ENCODE data around the gene OSBPL5.
A peak's percentile ranks its signal among the peaks of the same experiment; 100 is the strongest.

OSBPL5 gene, protein sequence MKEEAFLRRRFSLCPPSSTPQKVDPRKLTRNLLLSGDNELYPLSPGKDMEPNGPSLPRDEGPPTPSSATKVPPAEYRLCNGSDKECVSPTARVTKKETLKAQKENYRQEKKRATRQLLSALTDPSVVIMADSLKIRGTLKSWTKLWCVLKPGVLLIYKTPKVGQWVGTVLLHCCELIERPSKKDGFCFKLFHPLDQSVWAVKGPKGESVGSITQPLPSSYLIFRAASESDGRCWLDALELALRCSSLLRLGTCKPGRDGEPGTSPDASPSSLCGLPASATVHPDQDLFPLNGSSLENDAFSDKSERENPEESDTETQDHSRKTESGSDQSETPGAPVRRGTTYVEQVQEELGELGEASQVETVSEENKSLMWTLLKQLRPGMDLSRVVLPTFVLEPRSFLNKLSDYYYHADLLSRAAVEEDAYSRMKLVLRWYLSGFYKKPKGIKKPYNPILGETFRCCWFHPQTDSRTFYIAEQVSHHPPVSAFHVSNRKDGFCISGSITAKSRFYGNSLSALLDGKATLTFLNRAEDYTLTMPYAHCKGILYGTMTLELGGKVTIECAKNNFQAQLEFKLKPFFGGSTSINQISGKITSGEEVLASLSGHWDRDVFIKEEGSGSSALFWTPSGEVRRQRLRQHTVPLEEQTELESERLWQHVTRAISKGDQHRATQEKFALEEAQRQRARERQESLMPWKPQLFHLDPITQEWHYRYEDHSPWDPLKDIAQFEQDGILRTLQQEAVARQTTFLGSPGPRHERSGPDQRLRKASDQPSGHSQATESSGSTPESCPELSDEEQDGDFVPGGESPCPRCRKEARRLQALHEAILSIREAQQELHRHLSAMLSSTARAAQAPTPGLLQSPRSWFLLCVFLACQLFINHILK

DNA sequence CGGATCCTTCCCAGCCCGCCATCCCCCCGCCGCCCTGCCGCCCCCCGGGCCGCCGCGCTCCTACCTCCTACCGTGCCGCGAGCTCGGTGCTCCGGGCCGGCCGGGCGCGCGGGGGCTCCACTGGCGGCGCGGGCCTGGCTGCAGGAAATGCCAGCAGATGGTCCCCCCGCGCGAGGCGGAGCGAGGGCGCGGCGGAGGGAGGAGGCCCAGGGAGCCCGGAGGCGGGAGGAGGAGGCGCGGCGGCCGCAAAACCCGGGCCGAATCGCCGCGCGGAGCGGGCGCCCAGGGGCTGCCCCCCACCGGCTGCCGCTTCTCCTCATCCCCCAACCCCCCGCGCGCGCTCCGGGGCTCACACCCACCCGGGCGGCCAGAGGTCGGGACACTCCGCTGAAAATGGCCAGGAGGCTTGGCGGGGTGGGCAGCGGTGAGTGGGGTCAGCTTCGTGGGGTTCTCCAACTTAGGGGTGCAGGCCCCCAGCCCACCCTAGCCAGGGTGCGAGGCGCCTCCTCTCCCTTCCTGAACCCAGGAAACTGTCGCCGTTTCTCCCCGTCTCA, at the start of gene OSBPL5:
Gene OSBPL5 (minus strand): TSS at position 159 of the 554 bp plus-strand sequence. CDS start 36,162 bp downstream, outside the sequence.
- peak; percentile 39 for DNase-seq

DNA sequence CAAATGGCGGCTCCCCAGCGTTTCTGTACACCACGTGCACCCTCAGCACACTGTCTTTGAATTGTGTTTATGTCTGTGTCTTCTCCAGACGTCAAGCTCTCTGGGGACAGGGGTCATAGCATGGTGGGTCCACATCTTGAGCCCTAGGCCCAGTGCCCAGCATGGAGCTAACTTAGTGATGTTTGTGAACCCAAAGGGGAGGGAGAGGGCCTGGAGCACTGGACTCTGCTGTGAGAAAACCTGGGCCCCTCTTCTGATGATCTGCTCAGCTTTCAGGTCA, 49.2 kb upstream of the OSBPL5 start:
- DNase-seq, result no peak

DNA sequence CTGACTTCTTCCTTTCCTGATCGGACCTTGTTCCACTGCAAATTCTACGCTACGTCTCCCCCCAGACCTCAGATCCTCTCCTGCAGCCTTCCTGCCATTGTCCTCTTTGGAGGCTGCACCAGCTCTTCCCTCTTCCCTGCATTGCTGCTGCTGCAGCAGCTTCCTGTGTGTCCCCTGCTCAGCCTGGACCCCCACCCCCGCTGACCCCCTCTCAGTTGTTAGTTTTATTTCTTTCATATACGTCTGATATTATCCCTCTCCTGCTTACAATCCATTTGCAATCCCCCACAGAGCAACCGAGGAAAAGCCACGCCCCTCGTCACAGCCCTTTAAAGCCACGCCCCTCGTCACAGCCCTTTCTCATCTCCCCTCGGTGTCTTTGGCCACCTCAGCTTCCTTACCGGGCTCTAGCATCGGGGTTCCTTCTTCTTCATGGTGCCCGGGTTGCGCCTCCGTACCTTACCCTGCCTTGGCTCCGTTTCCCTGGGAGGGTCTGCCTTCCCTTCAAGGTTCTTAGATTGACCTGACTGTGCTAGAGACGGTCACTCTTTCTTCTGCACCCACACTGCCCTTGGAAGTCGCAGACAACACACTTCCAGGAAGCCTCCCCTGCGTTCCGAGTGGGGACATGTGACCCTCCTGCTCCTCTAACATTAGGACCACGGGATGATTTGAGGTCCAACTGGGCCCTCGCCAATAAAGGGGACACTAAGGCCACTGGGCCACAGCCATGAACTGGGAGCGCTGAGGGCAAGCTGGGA, 48.7 kb upstream of the OSBPL5 start:
- DNase-seq, result no peak

DNA sequence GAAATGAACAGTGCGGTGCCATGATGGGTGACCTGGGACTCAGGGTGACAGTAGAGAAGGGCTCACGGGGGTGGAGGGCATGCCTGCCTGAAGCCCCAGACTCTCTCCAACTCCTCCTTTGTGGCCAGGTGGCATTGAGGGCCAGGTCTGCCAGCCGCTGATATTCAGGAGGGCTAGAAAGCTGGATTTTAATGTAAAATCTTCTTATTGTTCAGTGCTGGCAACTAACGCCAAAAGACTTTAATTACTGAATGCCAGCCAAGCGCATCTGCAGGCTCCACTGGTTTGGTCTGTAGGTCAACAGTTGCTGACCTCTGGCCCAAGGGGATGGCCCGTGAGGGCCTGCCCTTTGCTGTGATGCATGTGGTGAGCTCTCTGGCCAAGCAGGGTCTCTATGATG, 43.2 kb upstream of the OSBPL5 start:
- no peak for DNase-seq

DNA sequence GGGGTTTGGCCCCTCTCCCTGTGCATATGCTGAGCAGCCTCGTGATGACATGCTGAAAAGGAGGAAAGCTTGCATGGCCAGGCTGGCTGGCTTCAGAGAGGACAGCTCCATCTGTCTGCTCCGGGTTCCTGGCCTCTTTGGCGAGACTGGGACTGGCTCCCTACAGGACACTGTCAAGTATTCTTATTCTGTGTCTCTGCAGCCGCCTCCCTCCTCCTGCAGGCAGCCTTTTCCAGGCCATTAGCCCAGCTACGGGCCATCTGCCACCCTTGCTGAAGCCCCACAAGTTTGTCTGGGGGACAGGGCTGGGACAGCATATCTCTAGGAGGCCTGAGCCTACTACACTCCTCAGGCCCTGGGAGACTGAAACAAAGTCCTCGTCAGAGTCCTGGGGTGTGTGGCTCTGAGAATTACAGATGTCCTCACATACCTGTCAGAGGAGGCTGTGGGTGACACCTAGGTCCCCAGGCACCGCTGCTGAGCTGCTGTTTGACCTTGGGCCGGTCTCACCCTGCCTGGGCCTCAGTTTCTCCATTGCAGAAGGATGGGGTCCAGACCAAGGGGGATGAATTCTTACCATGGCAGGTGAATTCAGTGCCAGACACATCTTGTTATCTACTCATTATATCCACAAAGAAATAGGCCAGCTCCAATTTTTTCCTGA, 42.5 kb upstream of the OSBPL5 start:
- no peak for DNase-seq

DNA sequence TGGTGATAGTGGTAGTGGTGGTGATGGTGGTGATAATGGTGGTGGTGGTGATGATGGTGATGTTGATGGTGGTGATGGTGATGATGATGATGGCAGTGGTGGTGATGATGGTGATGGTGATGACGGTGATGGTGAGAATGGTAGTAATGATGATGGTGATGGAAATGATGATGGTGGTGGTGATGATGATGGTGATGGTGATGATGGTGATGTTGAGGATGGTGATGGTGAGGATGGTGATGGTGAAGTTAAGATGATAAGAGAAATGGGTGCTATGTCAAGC, 41.8 kb upstream of the OSBPL5 start:
- DNase-seq, result no peak

DNA sequence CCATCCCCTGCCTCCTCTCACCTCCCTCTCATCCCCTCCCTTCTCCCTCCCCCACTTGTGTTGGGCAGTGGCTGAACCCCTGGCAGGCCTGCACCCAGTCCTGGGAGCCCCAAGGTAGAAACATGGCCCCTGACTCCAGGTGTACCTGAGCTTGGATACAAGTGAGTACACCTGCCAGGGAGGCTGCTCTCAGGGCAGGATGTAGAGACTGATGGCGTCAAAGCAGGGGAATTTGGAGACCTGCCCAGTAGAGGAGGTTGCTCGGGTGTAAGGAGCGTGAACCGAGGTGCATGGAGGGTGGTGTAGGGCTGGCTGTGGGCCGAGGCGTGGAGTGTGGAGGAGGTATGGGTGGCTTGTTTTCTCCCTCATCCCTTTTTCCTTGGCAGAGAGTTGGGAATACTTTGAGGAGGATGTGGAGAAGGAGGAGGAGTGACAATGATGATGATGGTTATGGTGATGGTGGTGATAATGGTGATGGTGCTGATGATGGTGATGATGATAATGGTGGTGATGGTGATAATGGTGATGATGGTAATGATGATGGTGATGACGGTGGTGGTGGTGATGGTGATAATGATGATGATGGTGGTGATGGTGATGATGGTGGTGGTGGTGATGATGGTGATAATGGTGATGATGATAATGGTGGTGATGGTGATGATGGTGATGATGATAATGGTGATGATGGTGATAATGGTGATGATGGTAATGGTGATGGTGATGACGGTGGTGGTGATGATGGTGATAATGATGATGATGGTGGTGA, 41.2 kb upstream of the OSBPL5 start:
- no peak for DNase-seq

DNA sequence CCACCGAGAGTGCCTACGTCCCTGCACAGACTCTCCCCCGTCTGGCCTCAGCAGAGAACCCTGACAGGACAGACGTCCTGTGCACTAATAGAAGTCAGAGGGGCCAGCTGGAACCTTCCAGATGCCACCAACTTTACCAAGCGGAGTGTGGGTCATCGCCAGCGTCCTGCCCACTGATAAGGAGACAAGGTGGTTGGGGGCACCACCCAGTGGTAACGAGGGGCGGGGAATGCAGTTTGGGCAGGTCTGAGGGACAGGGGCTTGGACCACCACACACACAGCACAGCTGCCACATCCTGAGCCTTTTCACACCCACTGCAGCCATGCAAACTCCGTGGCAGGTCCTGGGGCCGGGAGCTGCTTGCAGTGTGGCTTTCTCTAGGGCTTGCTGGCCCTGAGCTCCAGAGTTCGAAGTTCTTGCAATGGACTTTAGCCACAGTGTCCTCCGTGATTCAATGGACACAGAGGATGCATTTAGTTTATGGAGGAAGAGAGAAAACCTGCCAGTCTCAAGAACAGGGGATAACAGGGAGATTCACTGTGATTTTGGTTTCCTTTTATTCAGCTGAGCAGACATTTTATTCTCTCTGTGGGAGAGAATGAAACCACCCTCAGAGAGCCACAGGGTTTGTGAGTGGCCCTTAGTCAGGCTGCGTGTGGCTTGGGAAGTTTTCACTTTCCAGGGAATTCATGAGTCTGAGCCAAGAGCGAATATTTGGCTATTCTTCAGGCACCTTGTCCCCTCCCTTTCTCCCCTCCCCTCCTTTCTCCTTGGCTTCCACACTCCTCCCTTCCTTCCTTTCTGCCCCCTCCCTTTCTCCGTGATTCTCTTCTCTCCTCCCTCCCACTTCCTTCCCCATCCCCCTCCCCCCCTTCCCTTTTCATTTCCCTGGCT, 40.4 kb upstream of the OSBPL5 start:
- no peak for DNase-seq

DNA sequence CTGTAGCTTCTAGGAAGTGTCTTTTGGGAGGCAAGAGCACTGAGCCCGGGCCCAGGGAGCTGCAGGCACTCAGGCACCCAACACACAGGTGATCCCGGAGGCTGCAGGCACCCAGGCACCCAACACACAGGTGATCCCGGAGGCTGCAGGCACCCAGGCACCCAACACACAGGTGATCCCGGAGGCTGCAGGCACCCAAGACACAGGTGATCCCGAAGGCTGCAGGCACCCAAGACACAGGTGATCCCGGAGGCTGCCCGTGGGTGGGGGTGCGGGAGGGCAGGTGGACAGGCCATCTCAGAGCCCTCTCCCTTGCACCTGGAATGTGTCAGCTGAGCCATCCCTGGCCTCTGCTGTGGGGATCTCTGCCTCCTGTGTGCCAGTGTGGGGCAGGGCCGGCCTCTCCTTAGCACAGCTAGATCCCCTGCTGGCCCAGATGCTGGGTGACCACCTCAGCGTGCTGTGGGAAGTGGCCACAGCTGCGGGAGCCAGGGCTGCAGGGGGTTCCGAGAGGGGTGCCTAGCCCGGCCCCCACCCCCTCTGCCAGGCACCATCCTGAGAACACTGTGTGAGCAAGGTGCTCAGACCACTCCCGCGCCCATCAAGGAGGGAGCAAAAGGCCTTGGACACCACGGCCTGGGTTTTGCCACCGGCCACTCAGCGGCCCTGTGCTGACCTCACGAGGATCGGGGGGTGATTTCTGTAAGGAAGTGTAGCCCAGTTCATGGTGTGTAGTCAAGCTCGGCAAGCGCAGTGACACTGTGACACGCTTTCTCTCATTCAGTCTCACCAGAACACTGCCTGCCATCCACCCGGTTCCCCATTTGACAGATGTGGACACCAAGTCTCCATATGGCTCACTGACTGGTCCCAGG, 39.3 kb upstream of the OSBPL5 start:
- no peak for DNase-seq

DNA sequence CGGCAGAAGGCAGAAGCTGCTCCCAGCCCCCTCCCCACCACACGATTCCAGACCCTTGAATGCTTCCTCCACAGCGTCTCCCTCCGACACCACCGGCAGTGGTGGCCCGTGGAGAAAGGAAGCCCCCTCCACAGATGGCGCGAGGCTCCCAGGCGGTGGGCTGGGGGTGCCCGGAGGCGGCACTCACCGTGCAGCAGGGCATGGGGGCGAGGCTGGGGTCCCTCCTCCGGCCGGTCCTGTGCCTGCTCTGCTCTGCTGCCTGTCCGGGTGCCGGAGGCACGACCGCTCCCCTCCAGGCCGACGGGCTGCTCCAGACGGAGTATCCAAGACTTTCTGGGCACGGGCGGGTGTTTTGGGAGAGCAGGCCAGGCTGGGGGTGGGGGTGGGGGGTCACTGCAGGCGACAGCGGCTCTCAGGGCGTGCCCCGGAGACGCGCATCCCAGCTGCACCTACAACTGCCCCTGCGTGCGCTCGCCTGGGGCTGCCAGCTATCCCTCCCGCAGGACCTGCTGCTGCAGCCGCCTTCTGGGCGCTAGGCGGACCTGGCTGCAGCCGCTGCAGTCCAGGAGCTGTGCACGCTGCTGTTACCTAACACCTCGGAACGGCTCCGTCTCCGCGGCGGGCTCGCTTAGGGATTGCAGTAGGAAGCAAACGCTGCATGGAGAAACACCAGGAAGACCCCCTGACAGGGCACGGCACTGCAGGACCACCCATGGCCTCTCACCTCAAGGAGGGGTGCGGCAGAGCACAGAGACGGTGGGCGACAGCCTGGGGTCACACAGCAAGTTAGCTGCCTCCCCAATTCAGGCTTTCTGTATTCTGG, 38.3 kb upstream of the OSBPL5 start:
- no peak for DNase-seq

DNA sequence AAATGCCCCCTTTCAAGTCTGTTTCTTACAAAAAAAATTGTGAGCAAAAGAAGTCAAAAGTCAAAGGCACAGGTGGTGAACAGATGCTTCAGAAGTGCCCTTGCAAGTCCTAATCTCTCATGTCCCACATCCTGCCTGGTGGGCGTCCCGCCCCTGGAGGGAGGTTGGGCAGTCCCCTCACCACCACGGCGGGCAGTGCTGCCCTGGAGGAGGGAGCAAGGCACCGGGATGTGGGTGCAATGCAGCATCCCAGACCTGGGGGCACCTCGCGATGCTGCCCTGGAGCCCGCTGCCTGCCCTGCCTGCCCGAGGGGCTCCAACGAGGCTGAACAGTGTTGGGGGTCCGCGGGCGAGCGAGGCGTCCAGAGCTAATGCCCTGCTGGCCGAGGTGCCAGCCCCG, 37.6 kb upstream of the OSBPL5 start:
- no peak for DNase-seq

DNA sequence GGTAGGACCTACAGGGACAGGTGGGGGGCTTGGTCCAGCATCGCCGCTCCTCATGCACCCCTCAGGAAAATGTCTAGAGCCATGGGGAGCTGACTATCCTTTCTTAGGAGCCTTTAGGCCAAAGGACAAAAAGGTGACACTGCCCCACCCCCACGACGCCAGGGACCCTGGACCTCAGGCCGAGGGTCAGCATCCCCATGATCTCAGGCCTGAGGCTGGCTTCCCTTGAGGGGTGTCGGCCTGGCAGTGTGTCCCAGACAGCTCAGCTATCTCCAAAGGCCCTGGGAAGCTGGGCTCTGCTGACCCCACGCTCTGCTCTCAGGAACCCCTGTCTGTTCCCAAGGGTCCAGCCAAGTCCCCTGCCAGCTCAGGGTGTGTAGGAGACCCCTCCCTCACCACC, 37.2 kb upstream of the OSBPL5 start:
- no peak for DNase-seq

DNA sequence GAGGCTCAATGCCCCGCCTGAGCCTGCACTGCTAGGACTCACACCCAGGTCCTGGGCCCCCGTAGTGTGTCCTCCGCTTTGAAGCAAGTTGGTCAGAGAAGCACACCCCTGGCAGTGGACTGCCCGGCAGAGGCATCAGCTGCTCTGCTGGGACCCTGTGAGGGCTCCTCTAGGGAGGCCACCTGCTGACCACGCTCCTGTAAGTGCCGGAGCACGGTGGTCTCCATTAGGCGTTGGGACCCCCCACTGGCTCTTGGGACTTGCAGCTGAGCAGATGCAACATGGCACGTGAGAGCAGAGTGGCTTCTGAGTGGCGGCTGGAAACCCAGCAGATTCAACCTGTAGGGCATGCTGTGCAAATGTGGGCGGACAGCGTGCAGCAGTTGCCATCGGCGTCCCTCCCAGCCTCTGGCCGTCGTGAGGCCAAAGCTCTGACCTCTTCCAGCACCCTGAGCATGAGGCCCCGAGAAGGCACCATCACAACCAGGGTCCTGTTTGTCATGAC, 36.6 kb upstream of the OSBPL5 start:
- DNase-seq, result no peak

DNA sequence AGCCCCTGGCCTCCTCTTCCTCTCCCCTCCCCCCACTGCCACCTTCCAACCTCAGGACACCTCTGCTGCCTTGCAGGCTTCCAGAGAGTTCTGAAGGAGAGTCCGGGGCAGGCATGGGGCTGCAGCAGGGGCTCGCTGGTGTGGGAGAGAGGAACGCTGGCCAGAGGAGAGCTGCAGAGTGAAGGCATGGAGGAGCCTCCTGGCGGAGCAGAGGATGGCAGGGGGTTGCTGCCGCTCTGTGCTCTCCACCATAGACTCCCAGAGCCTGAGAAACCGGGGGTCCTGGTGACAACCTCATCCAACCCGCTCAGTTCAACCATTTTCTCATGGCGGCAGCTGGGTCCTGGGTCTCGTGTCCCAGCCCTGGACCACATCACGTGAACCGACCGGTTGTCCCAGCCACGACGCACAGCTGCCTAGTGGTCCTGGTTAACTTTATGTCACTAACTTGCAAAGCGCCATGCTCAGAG, 36.0 kb upstream of the OSBPL5 start:
- no peak for DNase-seq

DNA sequence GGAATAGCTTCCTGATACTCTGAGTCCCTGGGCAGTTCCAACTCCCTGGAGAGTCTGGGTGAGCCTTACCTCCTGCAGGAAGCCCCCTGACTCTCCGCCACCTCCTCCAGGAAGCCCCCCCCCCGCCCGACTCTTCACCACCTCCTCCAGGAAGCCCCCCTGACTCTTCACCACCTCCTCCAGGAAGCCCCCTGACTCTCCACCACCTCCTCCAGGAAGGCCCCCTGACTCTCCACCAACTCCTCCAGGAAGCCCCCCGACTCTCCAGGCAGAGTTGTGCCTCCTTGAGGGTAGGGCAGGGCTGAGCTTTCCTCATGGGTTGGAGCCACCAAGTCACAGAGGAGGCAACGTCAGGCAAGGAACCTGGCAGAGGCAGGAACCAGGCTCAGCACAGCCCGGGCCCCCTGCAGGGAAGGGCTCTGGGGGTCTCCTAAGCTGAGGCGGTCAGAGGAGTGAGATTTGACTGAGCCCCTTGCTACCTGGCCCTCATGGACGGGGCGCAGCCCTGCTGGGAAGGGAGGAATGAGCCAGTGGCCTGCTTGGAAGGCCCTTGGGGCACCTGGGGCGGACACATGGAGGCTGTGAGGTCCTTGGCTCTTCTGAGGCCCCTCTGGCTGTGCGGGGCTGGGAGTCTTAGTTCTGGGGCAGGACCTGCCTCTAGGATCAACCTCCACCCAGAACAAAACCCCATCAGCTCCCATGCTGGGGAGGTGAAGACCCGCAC, 35.4 kb upstream of the OSBPL5 start:
- no peak for DNase-seq

DNA sequence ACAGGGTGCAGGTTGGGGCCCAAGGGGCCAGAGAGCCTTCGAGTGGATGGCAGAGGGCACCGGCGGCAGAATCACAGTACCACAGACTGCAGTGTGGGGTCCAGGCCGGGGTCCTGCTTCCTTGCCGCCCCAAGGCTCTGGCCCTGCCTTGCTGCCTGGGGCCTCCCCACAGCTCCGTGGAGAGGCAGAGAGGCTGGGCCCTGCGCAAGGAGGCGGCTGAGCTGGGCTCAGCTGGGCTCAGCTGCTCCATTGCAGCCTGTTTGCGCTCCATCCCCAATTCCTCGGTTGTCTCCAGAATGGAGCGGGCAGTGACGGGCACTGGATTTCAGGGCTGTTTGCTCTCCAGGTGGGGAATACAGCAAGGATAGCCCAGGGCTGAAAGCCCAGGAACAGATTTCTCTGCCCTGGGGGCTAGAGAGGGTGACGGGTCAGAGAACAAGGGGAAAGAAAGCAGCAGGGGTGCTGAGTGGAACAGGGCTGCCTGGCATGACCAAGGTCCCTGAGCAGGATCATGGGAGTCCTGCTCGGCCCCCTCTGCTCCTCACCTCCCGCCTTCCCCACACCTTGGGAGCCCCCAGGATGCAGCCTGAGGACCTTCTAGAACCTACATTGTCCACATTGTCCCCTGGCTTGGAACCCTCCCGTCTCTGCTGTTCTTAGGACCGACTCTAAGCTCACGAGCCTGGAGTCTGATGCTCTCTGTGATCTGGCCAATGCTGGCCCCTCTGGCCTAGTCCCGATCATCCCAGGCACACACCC, 34.6 kb upstream of the OSBPL5 start:
- no peak for DNase-seq

DNA sequence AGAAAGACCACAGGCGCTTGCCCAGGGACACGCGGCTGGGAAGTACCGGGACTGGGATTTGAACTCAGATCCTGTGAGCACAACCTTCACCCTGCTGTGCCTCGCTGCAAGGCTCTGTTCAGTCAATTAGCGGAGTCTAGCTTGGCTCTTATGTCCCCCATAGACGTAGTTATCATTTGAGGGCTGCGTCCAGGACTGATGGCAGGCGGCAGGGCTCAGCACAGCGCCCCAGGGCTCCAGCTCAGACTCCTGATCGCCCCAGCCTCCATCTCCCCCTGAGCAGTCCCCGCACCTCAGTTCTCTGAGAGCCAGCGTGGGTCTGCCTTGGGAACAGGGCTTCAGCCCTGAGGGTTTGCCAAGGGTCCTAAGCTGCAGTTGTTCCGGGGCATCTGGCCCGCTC, 33.7 kb upstream of the OSBPL5 start:
- no peak for DNase-seq
